NT2/D1 (cell line): ENCODE measurements around the gene CEP70.
"Not testable (repeated sequence)": the region's sequence is repeated elsewhere in the genome, so short reads cannot be mapped to it uniquely, and the experiment has no call there.

Experiments
- DNase-seq: peaks from one replicate; pipeline ENCODE4 v3.0.0-alpha.2; 2011; ENCODE audit warnings: low read depth, low spot score
- H3K27me3 ChIP-seq: 2 replicates; pipeline ENCODE4 v1.6.0; 2011; ENCODE audit warnings: mild to moderate bottlenecking; ENCODE audit not compliant: insufficient read length, insufficient read depth
- H3K36me3 ChIP-seq: 2 replicates; pipeline ENCODE4 v1.6.1; 2011; ENCODE audit warnings: mild to moderate bottlenecking, low read length, mixed read lengths; ENCODE audit not compliant: insufficient read depth, insufficient read length
- H3K4me1 ChIP-seq: 2 replicates; pipeline ENCODE4 v1.5.1; 2011; ENCODE audit not compliant: insufficient read depth, insufficient read length
- H3K4me3 ChIP-seq: 2 replicates; pipeline ENCODE4 v1.5.1; 2011; ENCODE audit warnings: low read depth; ENCODE audit not compliant: insufficient read length
- H3K9ac ChIP-seq: 2 replicates; pipeline ENCODE4 v1.6.0; 2011; ENCODE audit warnings: low read depth; ENCODE audit not compliant: insufficient read length
- H3K9me3 ChIP-seq: 2 replicates; pipeline ENCODE4 v1.5.1; 2011; ENCODE audit warnings: mild to moderate bottlenecking, low read length; ENCODE audit not compliant: insufficient read depth
- SUZ12 ChIP-seq: IDR thresholded peaks from 2 replicates; pipeline ENCODE4 v1.6.1; 2011; ENCODE audit not compliant: insufficient read length, insufficient read depth; ENCODE audit errors: extremely low read depth
- YY1 ChIP-seq: IDR thresholded peaks from 2 replicates; pipeline ENCODE4 v1.6.1; 2011; ENCODE audit not compliant: insufficient read length, insufficient read depth
- ZNF274 ChIP-seq: IDR thresholded peaks from 2 replicates; pipeline ENCODE4 v1.6.1; 2011; ENCODE audit warnings: mild to moderate bottlenecking, low read depth, low read length

CEP70 gene

DNA sequence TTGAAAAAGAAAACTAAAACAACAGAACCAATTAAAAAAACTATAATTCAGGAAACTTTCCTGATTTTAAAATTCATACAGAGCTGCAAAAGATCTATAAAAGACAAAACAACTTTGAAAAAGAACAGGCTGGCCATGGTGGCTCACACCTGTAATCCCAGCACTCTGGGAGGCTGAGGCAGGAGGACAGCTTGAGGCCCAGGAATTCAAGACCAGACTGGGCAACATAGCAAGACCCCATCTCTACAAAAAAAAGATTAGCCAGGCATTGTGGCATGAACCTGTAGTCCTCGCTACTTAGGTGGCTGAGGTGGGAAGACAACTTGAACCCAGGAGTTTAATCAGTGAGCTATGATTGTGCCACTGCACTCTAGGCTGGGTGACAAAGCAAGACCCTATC, 6.7 kb downstream of the CEP70 start:
- no peak overlapping the region for H3K4me3 ChIP-seq
- no peak overlapping the region for H3K9ac ChIP-seq
- DNase-seq = no peak
- peaks cover 6% of the 10 kb centered on the region for H3K36me3 ChIP-seq
- TF ChIP-seq YY1 = no peak
- TF ChIP-seq ZNF274 = no peak
- H3K27me3 ChIP-seq = no peaks in the 10 kb centered on the region
- no peaks in the 10 kb centered on the region for H3K9me3 ChIP-seq
- no peaks in the 10 kb centered on the region for H3K4me1 ChIP-seq

DNA sequence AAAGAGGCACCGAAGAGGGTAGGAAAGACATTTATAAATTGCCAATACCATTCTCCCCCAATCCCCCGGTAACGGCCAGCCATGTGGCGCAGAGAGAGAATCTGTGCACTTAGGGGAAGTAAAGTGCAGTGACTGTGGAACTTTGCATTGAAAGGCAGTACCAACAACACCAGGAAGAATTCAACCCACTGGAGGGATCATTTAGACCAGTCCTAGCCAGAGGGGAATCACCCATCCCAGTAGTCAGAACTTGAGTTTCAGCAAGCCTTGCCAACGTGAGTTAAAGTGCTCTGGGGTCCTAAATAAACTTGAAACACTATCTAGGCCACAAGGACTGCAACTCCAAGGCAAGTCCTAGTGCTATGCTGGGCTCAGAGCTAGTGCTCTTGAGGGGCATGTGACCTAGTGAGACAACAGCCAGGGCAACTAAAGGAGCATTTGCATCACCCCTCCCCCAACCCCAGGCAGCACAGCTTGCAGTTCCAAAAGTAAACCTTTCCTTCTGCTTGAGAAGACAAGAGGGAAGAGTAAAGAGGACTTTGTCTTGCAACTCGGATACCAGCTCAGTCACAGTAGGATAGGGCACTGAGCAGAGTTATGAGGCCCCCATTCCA, 15.0 kb downstream of the CEP70 start:
- Histone ChIP-seq H3K36me3 (no peaks in the 10 kb centered on the region), H3K9me3 (peaks cover 4% of the 10 kb centered on the region; the same call in 1 of the 2 replicates), H3K4me3 (no peak overlapping the region), H3K9ac (peak overlapping the region; percentile 27), H3K4me1 (peaks cover 6% of the 10 kb centered on the region), H3K27me3 (no peaks in the 10 kb centered on the region)
- TF ChIP-seq YY1 (no peak), SUZ12 (no peak), ZNF274 (no peak)
- no peak for DNase-seq

DNA sequence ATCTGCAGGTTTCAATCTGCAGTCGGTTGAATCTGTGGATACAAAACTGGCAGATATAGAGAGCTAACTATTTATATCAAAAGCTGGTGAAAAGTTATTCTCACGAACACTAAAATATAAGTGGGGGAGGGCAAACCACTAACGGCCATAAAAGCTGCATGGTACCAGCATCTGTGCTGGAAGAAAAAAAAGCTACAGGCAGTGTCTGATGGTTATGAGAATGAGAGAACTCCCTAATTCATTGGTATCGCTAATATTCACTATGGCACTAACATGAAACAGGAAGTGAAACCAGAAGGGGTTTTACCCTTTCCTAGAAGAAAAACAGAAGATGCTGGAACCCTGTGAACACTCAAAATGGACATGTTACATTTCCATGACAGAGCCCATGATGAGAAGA, 15.9 kb downstream of the CEP70 start:
- no peak overlapping the region for H3K9ac ChIP-seq
- peaks cover 6% of the 10 kb centered on the region for H3K4me1 ChIP-seq
- H3K27me3 ChIP-seq = no peaks in the 10 kb centered on the region
- H3K9me3 ChIP-seq = peaks cover 13% of the 10 kb centered on the region
- no peak for DNase-seq
- no peaks in the 10 kb centered on the region for H3K36me3 ChIP-seq
- no peak overlapping the region for H3K4me3 ChIP-seq
- TF ChIP-seq SUZ12 = no peak
- no peak for TF ChIP-seq ZNF274
- no peak for TF ChIP-seq YY1

DNA sequence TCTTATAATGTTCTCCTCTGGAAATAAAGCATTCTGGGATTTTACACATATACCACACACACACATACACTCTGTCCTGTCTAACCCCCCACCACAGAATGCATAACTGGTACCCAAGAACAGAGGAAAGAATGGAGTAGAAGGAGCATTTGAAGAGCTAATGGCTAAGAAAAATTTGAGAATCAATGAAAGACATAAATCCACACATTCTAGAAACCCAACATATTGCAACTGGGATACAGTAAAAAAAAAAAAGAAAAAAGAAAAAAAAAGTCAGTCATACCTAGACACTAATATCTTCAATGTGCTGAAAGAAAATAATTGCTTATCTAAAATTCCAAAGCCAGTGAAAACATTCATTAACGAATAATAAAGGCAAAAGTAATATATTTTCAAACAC, 20.9 kb downstream of the CEP70 start:
- no peaks in the 10 kb centered on the region for H3K4me1 ChIP-seq
- H3K36me3 ChIP-seq = no peaks in the 10 kb centered on the region

DNA sequence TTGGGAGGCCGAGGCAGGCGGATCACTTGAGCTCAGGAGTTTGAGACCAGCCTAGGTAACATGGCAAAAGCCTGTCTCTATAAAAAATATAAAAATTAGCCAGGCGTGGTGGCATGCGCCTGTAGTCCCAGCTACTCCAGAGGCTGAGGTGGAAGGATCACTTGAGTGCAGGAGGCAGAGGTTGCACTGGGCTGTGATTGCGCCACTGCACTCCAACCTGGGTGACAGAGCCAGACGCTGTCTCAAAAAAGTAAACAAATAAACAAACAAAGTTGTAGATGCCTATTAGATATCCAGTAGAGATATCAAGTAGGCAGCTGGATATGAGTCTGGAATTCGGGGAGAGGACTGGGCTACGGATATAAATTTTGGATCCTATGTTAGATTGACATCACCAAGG, 24.4 kb downstream of the CEP70 start:
- not testable (repeated sequence) for H3K27me3 ChIP-seq, H3K36me3 ChIP-seq, H3K4me3 ChIP-seq, H3K9ac ChIP-seq, H3K4me1 ChIP-seq, DNase-seq
- peaks cover 20% of the 10 kb centered on the region for H3K9me3 ChIP-seq

More for the DNA sequence above, 20.9 kb downstream of the CEP70 start:
- Histone ChIP-seq H3K4me3 (no peak overlapping the region), H3K9me3 (peaks cover 20% of the 10 kb centered on the region), H3K9ac (no peak overlapping the region), H3K27me3 (no peaks in the 10 kb centered on the region)
- no peak for DNase-seq
- no peak for TF ChIP-seq ZNF274
- no peak for TF ChIP-seq SUZ12
- no peak for TF ChIP-seq YY1

DNA sequence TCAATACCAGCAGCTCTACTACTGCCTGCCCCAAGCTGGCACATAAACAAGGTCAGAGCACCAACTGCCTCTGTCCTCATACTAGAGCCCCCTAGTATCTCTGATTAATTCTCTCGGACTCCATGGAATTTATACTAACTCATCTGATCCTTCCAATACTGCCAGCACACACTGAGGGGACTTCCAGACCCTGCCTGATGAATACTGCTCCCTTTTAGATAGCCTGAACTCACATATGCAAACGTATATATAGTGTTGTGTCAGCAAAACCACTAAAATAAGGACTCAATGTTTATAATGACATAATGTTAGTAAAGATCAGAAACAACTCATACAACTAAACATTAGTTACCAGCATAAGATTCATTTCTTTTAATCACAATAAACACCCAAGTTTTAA, 25.0 kb downstream of the CEP70 start:
- Histone ChIP-seq H3K9ac (no peak overlapping the region), H3K27me3 (no peaks in the 10 kb centered on the region), H3K36me3 (no peaks in the 10 kb centered on the region), H3K4me3 (no peak overlapping the region), H3K4me1 (no peaks in the 10 kb centered on the region), H3K9me3 (peaks cover 16% of the 10 kb centered on the region)
- no peak for DNase-seq
- TF ChIP-seq YY1 = no peak
- TF ChIP-seq SUZ12 = no peak
- TF ChIP-seq ZNF274 = no peak

DNA sequence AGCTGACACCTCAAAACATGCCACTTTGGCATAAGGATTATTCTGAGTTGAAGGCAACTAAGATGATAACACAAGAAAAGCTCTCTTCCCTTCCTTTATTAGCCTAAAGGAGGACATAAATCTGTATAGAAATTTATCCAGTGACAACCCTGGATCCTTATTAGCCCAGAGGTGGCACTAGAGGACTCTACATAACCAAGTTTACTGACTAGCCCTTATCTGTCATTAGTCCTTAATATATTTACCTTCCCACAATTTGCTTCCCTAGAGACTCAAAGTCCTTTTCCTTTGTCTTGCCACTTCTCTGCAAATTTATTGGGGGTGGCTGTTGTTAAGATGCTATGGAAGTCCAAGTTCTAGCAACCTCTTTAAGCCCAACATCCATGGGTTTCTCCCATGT, 26.7 kb downstream of the CEP70 start:
- no peak overlapping the region for H3K4me3 ChIP-seq
- no peaks in the 10 kb centered on the region for H3K4me1 ChIP-seq
- H3K9me3 ChIP-seq = no peaks in the 10 kb centered on the region
- DNase-seq = no peak
- H3K27me3 ChIP-seq = no peaks in the 10 kb centered on the region
- H3K36me3 ChIP-seq = no peaks in the 10 kb centered on the region
- TF ChIP-seq YY1 = no peak
- TF ChIP-seq ZNF274 = no peak
- TF ChIP-seq SUZ12 = no peak
- no peak overlapping the region for H3K9ac ChIP-seq

DNA sequence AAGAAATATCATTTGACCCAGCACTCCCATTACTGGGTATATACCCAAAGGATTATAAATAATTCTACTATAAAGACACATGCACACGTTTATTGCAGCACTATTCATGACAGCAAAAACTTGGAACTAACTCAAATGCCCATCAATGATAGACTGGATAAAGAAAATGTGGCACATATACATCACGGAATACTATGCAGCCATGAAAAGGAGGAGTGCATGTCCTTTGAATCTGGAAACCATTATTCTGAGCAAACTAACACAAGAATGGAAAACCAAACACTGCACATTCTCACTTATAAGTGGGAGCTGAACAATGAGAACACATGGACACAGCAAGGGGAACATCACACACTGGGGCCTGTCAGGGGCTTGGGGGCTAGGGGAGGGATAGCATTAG, 27.8 kb downstream of the CEP70 start:
- not testable (repeated sequence) for H3K9ac ChIP-seq, H3K4me1 ChIP-seq, H3K36me3 ChIP-seq, H3K27me3 ChIP-seq, DNase-seq, H3K4me3 ChIP-seq, H3K9me3 ChIP-seq

DNA sequence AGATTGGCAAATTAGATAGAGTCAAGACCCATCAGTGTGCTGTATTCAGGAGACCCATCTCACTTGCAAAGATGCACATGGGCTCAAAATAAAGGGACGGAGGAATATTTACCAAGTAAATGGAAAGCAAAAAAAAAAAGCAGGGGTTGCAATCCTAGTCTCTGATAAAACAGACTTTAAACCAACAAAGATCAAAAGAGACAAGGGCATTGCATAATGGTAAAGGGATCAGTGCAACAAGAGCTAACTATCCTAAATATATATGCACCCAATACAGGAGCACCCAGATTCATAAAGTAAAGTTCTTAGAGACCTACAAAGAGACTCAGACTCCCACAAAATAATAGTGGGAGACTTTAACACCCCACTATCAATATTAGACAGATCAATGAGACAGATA, 31.2 kb downstream of the CEP70 start:
- H3K9ac ChIP-seq, DNase-seq, H3K36me3 ChIP-seq, H3K4me1 ChIP-seq, H3K4me3 ChIP-seq, H3K27me3 ChIP-seq: not testable (repeated sequence)
- H3K9me3 ChIP-seq = peaks cover 32% of the 10 kb centered on the region
